ENCODE measurements around the gene PTPRD. TPM values are rescaled to one million over a fixed set of nuclear protein-coding genes. Genes with fewer than 3 reads are reported as not detected.

The PTPRD gene
- total and polyA plus RNA-seq, 2 of the 4 experiments (the other 2 are of a cell fraction) = 0.07 to 0.18 TPM

- no peaks in the 10 kb centered on the region for H3K9me3 ChIP-seq (ENCODE audit: control insufficient read depth, insufficient read depth, low read length)
- DNase-seq (no peak), ATAC-seq (ENCODE audit: low read depth) (no peak)
- no peak overlapping the region for H2BK120ac ChIP-seq (ENCODE audit: low read depth, low read length)
- no CpG with 5 or more reads among the region's 2 CpGs for WGBS, 2 experiments (ENCODE audit: extremely low coverage in 2 of 2, insufficient read length in 1 of 2)
- H2BK15ac ChIP-seq (ENCODE audit: low read depth, low read length) = no peak overlapping the region
- dilution Hi-C loops (cut with HindIII; ENCODE audit: low sequenced_read_pairs, unreplicated experiment) = no loop called here
- no peaks in the 10 kb centered on the region for H4K20me1 ChIP-seq (ENCODE audit: insufficient read depth, low read length)
- no peak overlapping the region for H2BK5ac ChIP-seq (ENCODE audit: low read depth, low read length, poor library complexity, severe bottlenecking)
- no peak overlapping the region for H3K9ac ChIP-seq (ENCODE audit: low read depth, low read length)
- no TSS peak for BruUV-seq (replicated peaks)
- H3K4me2 ChIP-seq (ENCODE audit: low read depth, low read length) = no peak overlapping the region
- H3K18ac ChIP-seq (ENCODE audit: low read depth, low read length) = no peak overlapping the region
- no peak overlapping the region for H4K5ac ChIP-seq (ENCODE audit: low read depth, low read length)
- H3K4me3 ChIP-seq (ENCODE audit: insufficient read depth, low read depth, low read length) = no peak overlapping the region
- CTCF ChIA-PET = no interaction called here
- H3K9me1 ChIP-seq (ENCODE audit: insufficient read depth, low read length) = no peaks in the 10 kb centered on the region
- no peak overlapping the region for H2AFZ ChIP-seq (replicated peaks; ENCODE audit: low read length, poor library complexity)
- in situ Hi-C loops (cut with MboI; ENCODE audit: low sequenced_read_pairs) = no loop called here
- H3K36me3 ChIP-seq (ENCODE audit: control insufficient read depth, insufficient read depth, low read length) = no peaks in the 10 kb centered on the region
- intact Hi-C loops (cut with micrococcal nuclease) = no loop called here
- H3K14ac ChIP-seq (replicated peaks; ENCODE audit: low read depth, low read length) = no peak overlapping the region
- H2AK9ac ChIP-seq (replicated peaks; ENCODE audit: low read depth, low read length, poor library complexity) = no peak overlapping the region
- H3K56ac ChIP-seq (ENCODE audit: extremely low read depth, insufficient read depth, low read length) = no peak overlapping the region
- H3K4me1 ChIP-seq (ENCODE audit: control insufficient read depth, insufficient read depth, low read length) = no peaks in the 10 kb centered on the region
- no peak overlapping the region for H4K91ac ChIP-seq (ENCODE audit: insufficient read depth, low read depth, low read length)
- H3K23ac ChIP-seq (ENCODE audit: low read depth, low read length) = no peak overlapping the region
- no peak overlapping the region for H3K4ac ChIP-seq (ENCODE audit: low read depth, low read length)
- no peaks in the 10 kb centered on the region for H3K79me1 ChIP-seq (ENCODE audit: low read depth in 1 of 2, low read length in 2 of 2)
- no peak overlapping the region for H2AK5ac ChIP-seq (ENCODE audit: low read depth, low read length)
- H2BK20ac ChIP-seq (ENCODE audit: low read depth, low read length) = no peak overlapping the region
- H4K8ac ChIP-seq (ENCODE audit: low read depth in 2 of 2, low read length in 2 of 2) = no peak overlapping the region
- H3K27me3 ChIP-seq (ENCODE audit: control insufficient read depth, insufficient read depth, low read length) = no peaks in the 10 kb centered on the region
- TF ChIP-seq ELK1 (IDR thresholded peaks at IDR 0.05; ENCODE audit: borderline replicate concordance, low read depth, low read length) (no peak), CHD1 (IDR thresholded peaks at IDR 0.05; ENCODE audit: low read depth, low read length) (no peak), FOS (IDR thresholded peaks at IDR 0.05; ENCODE audit: low read depth, low read length) (no peak), USF2 (IDR thresholded peaks at IDR 0.05; ENCODE audit: low read depth, low read length) (no peak), BHLHE40 (IDR thresholded peaks at IDR 0.05; ENCODE audit: low read depth, low read length) (no peak), SMC3 (IDR thresholded peaks at IDR 0.05; ENCODE audit: low read depth, low read length) (no peak), POLR2A (IDR thresholded peaks at IDR 0.05; ENCODE audit: low read depth, low read length) (no peak), CEBPB (IDR thresholded peaks at IDR 0.05; ENCODE audit: low read depth, low read length) (no peak), RCOR1 (IDR thresholded peaks at IDR 0.05; ENCODE audit: insufficient replicate concordance, low read length) (no peak), NFE2L2 (IDR thresholded peaks at IDR 0.05; ENCODE audit: low read depth, low read length) (no peak)
- no peak overlapping the region for H3K27ac ChIP-seq (ENCODE audit: insufficient read depth, low read length)
- POLR2A ChIA-PET (ENCODE audit: unreplicated experiment) = no interaction called here
These were observed 1996.4 kb downstream of the PTPRD start for GRCh38 chr9:8616414-8616813.
